Fibroblast of the aortic adventitia (primary cell): ENCODE measurements around the gene NUDT8. TPM values are rescaled to one million over a fixed set of nuclear protein-coding genes. Genes with fewer than 3 reads are reported as not detected.

Experiments used
- DNase-seq: peaks from one replicate; pipeline ENCODE4 v3.0.0-alpha.2; 2010; ENCODE audit warnings: low read depth
- H3K4me3 ChIP-seq: 2 replicates; pipeline ENCODE4 v1.5.1; 2011; ENCODE audit warnings: low read depth, mild to moderate bottlenecking, control low read depth, low read length, moderate library complexity
- total RNA-seq: library from RNA; depleted of rRNA; stranded (reverse); fragments of >200 nt; gene quantifications from 2 replicates; pipeline ENCODE4 v1.2.3, GENCODE V29; 2012; ENCODE audit warnings: low replicate concordance
- TF ChIP-seq, protein P1 (sequence below): IDR thresholded peaks from 2 replicates; pipeline ENCODE4 v1.5.1; 2011; ENCODE audit warnings: mild to moderate bottlenecking, low read length, control low read depth, inconsistent platforms; ENCODE audit not compliant: insufficient read depth

NUDT8 gene
- total RNA-seq, 1 donor: 8.4 TPM

DNA sequence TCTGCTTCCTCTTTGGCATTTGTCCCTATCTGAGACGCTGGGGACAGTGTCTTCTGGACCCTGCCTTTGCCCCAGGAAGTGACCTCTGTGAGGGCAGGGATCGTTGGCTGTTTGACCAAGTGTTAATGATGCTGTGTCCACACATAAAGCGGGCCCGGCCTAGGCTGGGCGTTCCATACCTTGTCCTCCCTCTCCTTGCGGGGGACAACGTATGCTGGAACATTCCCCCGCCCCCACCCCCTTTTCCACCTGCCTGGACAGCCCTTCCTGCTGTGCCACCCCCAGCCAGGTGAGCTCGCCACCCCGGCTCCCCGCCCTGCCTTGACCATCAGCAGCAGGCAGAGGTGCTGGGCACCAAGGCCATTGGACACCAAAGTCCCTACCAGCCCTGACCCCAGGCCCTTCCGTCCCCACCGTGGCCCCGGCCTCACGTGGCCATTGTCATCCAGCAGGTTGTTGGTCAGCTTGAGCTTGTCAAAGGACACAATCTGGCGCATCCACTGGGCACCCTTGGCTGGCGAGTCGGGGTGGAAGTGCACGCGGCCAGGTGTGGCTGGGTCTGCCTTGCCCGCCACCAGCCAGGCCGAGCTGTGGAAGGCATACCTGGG, 4.1 kb upstream of the NUDT8 start:
- TF ChIP-seq, protein P1, sequence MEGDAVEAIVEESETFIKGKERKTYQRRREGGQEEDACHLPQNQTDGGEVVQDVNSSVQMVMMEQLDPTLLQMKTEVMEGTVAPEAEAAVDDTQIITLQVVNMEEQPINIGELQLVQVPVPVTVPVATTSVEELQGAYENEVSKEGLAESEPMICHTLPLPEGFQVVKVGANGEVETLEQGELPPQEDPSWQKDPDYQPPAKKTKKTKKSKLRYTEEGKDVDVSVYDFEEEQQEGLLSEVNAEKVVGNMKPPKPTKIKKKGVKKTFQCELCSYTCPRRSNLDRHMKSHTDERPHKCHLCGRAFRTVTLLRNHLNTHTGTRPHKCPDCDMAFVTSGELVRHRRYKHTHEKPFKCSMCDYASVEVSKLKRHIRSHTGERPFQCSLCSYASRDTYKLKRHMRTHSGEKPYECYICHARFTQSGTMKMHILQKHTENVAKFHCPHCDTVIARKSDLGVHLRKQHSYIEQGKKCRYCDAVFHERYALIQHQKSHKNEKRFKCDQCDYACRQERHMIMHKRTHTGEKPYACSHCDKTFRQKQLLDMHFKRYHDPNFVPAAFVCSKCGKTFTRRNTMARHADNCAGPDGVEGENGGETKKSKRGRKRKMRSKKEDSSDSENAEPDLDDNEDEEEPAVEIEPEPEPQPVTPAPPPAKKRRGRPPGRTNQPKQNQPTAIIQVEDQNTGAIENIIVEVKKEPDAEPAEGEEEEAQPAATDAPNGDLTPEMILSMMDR: no peak
- no peak overlapping the region for H3K4me3 ChIP-seq
- no peak for DNase-seq

DNA sequence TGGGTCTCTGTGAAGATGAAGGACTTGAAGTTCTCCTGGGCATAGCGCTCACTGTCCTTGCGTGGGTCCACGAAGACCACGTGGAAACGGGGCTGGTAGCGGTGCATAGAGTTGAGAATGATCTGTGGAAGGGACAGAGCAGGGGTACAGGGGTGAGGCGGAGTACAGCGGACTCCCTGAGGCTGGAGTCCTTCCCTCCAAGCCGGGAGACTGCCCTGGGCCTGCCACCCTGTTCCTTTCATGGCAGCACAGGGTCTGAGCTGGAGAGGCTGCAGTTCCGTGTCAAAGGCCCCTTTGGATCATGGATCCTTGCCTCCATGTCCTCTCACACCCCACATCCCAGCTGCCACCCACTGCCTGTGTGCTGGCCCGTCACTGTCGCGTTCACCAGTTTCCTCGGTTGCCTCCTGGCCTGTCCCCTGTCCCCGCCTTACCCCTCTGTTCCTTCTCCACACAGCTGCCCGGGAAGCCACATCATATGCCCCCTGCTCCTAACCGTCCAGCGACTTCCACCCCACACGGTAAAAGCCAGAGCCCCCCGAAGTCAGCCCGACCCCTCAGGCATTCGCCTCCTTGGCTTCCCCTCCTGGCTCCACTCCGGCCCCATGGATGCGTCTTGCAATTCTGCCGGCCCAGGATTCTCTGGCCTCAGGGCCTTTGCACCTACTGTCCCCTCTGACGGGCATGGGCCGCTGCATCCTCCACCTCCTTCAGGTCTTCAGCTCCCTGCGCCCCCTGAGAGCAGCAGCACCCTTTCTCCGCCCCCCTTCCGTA, 3.4 kb upstream of the NUDT8 start:
- no peak for DNase-seq
- H3K4me3 ChIP-seq: no peak overlapping the region
- TF ChIP-seq, protein P1: no peak

DNA sequence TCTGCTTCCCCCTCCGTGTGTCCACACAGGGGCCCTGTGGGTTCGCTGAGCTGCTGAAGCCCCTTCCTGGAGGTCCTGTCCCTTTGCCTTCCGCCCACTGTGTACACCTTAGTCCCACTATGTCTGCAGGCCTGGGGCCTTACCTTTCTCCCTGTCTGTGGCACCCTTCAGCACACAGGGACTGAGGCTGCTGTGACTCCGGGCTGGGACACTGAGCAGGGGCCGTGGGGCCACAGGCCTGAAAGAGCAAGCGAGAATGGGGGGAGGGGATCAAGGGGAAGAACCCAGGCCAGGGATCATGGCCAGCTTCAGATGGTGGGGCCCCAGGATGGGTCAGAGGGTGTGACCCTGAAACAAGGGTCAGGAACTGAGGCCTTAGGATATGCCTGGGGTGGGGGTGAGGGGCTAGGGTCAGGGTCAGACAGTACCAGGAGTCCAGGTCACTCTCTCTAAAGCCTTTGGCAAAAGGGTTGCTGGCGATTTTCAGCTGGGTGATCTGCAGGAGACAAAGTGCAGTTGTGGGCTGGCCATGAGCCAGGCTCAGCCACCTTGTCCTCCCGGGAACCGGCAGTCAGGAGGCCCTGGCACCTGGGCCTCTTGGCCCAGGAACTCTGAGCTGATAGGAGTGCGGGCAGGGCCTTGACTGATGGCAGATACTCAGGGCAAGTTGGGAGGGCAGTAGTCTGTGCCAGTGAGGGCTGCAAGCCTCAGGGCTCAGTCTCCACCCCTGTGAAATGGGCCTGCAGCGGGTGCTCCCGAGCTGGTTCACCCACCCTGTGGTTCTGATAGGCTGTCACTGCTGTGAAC, 2.6 kb upstream of the NUDT8 start:
- TF ChIP-seq, protein P1: no peak
- no peak for DNase-seq
- H3K4me3 ChIP-seq: no peak overlapping the region

DNA sequence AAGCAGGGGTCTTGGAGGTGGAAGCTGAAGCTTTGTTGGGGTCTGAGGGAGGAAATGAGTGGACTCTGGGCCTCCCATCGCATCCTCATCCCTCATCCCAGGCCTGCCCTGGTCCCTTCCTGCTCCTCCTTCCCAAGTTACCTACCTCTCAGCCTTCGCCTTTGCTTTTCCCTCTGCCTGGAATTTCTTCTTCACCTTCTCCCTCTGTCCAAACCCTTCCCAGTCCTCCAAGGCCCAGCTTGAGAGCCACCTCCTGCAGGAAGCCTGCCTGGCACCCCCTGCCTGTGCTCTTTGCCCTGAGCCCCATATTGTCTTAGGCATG, 2.1 kb upstream of the NUDT8 start:
- TF ChIP-seq, protein P1: no peak
- no peak for DNase-seq
- no peak overlapping the region for H3K4me3 ChIP-seq

DNA sequence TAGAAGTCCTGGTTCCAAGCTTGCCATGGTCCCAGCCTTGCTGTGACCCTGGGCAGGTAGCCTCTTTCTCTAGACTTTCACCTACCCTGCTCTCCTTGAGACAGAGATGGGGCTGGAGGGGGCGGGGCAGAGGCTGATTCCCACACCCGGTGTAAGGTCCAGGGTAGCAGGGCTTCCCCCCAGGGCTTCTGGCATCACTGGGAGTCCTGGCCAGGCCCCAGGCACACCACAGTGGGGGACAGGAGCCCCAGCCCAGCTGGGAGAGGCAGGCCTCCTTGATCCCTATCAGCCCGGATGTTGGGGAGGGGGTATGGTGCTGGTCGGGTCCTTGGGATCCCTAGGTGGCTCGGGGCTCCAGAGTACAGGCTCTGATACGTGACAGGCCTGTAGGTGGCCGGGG, 1.7 kb upstream of the NUDT8 start:
- no peak overlapping the region for H3K4me3 ChIP-seq
- DNase-seq: no peak
- TF ChIP-seq, protein P1: no peak

DNA sequence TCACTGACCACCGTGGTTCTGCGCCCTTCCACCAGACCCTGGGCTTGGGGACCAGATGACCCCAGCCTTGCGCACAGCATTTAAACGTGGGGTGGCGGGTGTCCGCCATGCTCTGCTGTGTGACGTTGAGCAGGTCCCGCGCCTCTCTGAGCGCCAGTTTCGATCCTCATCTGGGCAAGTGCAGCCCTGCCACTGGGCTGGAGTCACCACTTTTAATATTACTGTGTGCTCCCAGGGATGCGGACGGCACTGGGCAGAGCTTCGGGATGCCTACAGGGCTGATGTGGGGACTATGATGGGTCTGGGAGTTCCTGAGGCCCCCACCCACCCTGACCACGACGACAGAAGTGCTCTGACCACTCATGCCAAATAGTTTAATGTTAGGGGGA, 1.2 kb upstream of the NUDT8 start:
- TF ChIP-seq, protein P1: no peak
- H3K4me3 ChIP-seq: peak overlapping the region; percentile 75

More for the DNA sequence above, 1.2 kb upstream of the NUDT8 start:
- DNase-seq: no peak
